Activated naive CD4-positive, alpha-beta T cell treated with anti-CD3 and anti-CD28 coated beads for 36 hours (primary cell): ENCODE results near the gene LANCL2. TPM values are rescaled to one million over a fixed set of nuclear protein-coding genes. Genes with fewer than 3 reads are reported as not detected.

Experiments
- CTCF ChIA-PET: fragments of 350-600 bp; sonication (Branson Sonifier 250); formaldehyde crosslinking; loops from one replicate; lab custom pipeline; 2021; ENCODE audit warnings: antibody characterized with exemption; lab: Charles Lee
- DNase-seq: peaks from one replicate; pipeline ENCODE4 v3.0.0-alpha.2; 2020
- H3K27ac Mint-ChIP-seq: one replicate; pipeline ENCODE4 v1.8.0; 2021; ENCODE audit warnings: mild to moderate bottlenecking, mixed read lengths
- H3K27me3 Mint-ChIP-seq: one replicate; pipeline ENCODE4 v1.8.0; 2021; ENCODE audit warnings: low read depth, mixed read lengths
- H3K36me3 Mint-ChIP-seq: one replicate; pipeline ENCODE4 v1.8.0; 2021; ENCODE audit warnings: low read depth, mixed read lengths
- H3K4me1 Mint-ChIP-seq: one replicate; pipeline ENCODE4 v1.8.0; 2021; ENCODE audit warnings: low read depth, mixed read lengths
- H3K4me3 Mint-ChIP-seq: one replicate; pipeline ENCODE4 v1.8.0; 2021; ENCODE audit warnings: mild to moderate bottlenecking, moderate library complexity, mixed read lengths
- H3K9me3 Mint-ChIP-seq: one replicate; pipeline ENCODE4 v1.8.0; 2021; ENCODE audit warnings: mixed read lengths
- intact Hi-C: fragments of 100-400 bp; cut with micrococcal nuclease; formaldehyde crosslinking; loops from one replicate; pipeline ENCODE4 v1.15.1; 2023
- total RNA-seq, 2 experiments: library from RNA; stranded (reverse); gene quantifications; one replicate each; pipeline ENCODE4 v1.2.3, GENCODE V29; 2021

Gene LANCL2
- total RNA-seq, 2 experiments from 2014 or later, result 10.6 to 11.1 TPM

DNA sequence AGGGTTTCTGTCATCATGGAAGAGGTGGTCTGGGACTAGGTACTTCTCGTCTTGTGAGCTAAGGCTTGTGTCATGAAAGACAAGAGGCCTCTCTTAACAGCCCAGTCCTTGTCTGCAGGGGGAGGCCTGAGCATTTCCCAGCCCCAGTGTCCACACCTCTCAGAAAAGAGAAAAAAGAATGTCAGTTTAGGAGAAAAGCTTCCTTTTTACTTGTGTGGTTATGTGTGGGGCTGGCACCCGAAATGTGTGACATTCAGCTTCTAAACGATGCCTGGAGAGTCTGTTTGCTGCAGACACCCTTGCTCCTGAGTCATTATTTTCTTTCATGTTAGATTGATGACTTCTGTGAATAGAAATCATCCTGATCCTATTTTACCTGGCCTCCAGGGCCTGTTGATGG is 67.4 kb downstream of the LANCL2 start:
- H3K36me3 Mint-ChIP-seq, result peaks cover 1% of the 10 kb centered on the region
- no peaks in the 10 kb centered on the region for H3K27me3 Mint-ChIP-seq
- no peaks in the 10 kb centered on the region for H3K9me3 Mint-ChIP-seq
- no peak overlapping the region for H3K27ac Mint-ChIP-seq
- CTCF ChIA-PET, result interaction anchor here (0.8 to 2.7 kb wide), 8 partner anchors 13 to 166 kb away, joined by 3 to 10 read pairs (median 5); no protein-coding TSS in a partner anchor
- no peak overlapping the region for H3K4me3 Mint-ChIP-seq
- no peak for DNase-seq
- H3K4me1 Mint-ChIP-seq, result peaks cover 38% of the 10 kb centered on the region
- intact Hi-C loops, result loop anchor here (5.0 kb wide), 3 partner anchors 75 to 520 kb away; partner anchors contain the start of gene MRPS17

DNA sequence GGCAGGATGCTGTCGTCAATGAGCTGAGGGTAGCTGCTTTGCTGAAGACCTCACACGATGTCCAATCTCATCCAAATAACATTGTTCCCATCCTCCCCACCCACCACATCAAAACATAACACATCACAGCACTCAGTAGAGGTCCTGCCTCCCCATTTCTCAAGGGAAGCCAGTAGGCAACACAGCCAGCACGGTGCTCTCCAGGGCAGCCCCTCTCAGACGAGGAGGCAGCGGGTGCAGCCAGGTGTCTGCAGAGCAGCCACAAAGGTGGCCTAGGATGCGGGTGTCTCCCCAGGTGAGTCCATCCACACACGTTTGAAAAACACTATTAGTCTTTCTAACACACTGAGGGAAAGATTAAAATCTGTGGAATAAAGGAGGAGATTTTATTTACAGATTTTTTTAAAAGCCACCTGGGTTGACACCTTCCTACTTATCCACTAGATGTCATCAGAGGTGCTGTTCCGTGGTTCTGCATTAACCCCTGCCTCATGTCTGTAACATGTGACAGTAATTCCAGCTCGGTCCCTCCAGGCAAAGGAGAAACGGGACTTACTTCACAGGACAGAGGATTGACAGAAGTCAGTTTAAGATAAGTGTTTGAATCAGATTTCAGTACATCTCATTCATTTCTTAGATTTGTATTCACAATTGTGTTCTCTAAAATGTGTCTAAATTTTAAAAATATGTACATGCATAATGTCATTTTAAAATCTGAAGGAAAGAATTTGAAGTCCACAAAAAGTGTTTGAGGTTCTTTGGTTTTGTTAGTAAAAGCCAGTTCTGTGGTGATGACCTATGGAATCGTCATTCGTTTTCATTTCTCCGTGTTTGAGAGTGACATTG is 68.0 kb downstream of the LANCL2 start:
- no peak overlapping the region for H3K27ac Mint-ChIP-seq
- H3K4me1 Mint-ChIP-seq, result peaks cover 37% of the 10 kb centered on the region
- DNase-seq, result peak; percentile 56
- no peak overlapping the region for H3K4me3 Mint-ChIP-seq
- H3K36me3 Mint-ChIP-seq, result no peaks in the 10 kb centered on the region
- intact Hi-C loops, result loop anchor here (1.0 to 5.0 kb wide), 8 partner anchors 36 to 519 kb away; partner anchors contain the start of gene MRPS17
- no peaks in the 10 kb centered on the region for H3K9me3 Mint-ChIP-seq
- CTCF ChIA-PET, result interaction anchor here (0.6 to 2.9 kb wide), 15 partner anchors 9 to 995 kb away, joined by 3 to 20 read pairs (median 4); no protein-coding TSS in a partner anchor
- H3K27me3 Mint-ChIP-seq, result no peaks in the 10 kb centered on the region

DNA sequence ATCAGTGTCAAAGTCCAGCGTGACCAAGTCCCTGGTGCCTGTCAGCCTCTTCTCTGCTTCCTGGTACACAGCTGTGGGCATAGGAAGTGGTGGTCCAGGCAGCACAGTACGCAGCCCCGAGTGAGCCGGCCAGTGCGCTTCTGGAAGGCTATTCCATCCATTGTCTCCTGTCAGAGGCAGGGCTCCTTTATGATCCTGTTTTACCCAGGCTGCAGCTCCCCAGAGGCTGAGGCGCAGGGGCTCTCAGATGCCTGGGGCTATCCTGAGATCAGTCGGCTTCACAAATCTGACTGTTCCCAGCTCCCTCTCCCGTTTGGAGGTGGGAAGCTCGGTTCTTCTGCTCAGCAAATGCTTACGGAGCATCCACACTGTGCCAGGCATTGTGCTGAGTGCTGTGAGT is 70.3 kb downstream of the LANCL2 start:
- H3K4me3 Mint-ChIP-seq, result no peak overlapping the region
- no peaks in the 10 kb centered on the region for H3K36me3 Mint-ChIP-seq
- intact Hi-C loops, result no loop called here
- H3K9me3 Mint-ChIP-seq, result no peaks in the 10 kb centered on the region
- no peaks in the 10 kb centered on the region for H3K27me3 Mint-ChIP-seq
- CTCF ChIA-PET, result interaction anchor here (0.8 to 2.9 kb wide), 3 partner anchors 73 to 163 kb away, joined by 3 to 20 read pairs (median 5); no protein-coding TSS in a partner anchor
- DNase-seq, result no peak
- H3K27ac Mint-ChIP-seq, result no peak overlapping the region
- H3K4me1 Mint-ChIP-seq, result peaks cover 56% of the 10 kb centered on the region

DNA sequence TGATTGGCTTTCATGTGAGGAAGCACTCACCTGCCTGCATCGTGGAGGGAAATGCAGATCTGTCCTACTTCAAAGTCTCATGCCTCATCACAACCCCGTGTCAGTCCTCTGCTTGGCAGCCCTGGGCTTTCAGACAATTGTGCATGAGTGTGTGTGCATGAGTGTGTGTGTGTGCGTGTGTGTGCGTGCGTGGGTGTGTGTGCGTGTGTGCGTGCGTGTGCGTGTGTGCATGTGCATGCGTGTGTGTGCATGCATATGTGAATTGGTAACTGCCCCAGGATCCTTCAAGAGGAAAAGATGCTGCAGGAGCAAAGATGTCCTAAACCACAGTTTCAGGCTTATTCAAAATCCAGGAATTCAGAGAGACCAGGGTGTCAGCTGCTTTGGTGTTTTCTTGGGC is 71.3 kb downstream of the LANCL2 start:
- intact Hi-C loops, result no loop called here
- Mint-ChIP-seq H3K4me1 (peaks cover 56% of the 10 kb centered on the region), H3K27me3 (no peaks in the 10 kb centered on the region), H3K9me3 (no peaks in the 10 kb centered on the region), H3K36me3 (no peaks in the 10 kb centered on the region), H3K4me3 (no peak overlapping the region), H3K27ac (no peak overlapping the region)
- DNase-seq, result no peak
- CTCF ChIA-PET, result interaction anchor here (0.7 to 1.9 kb wide), 3 partner anchors 72 to 184 kb away, joined by 3 to 5 read pairs (median 3); no protein-coding TSS in a partner anchor

DNA sequence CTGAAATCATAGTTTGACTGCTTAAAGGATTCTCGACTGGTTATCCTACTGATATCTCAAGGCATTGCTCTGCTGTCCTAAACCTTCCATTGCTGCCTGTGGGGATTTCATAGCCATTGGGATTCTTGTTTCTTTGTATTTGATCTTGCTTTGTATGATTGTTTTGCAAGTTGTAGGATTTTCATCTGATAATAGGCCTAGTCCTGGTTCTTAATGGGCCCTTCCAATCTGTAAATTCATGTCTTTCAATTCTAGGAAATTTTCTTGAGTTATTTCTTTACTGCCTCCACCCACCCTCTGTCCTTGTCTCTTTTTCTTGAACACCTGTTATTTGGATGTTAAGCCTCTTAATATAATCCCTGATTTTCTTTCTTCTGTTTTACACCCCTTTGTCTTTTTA is 72.2 kb downstream of the LANCL2 start:
- CTCF ChIA-PET, result interaction anchor here (1.6 kb wide), 1 partner anchor 185 kb away, joined by 3 read pairs; no protein-coding TSS in a partner anchor
- peaks cover 54% of the 10 kb centered on the region for H3K4me1 Mint-ChIP-seq
- H3K27me3 Mint-ChIP-seq, result no peaks in the 10 kb centered on the region
- no peaks in the 10 kb centered on the region for H3K36me3 Mint-ChIP-seq
- H3K4me3 Mint-ChIP-seq, result no peak overlapping the region
- intact Hi-C loops, result no loop called here
- no peak for DNase-seq
- H3K9me3 Mint-ChIP-seq, result no peaks in the 10 kb centered on the region
- H3K27ac Mint-ChIP-seq, result no peak overlapping the region

- intact Hi-C loops, result no loop called here
- H3K4me3 Mint-ChIP-seq, result no peak overlapping the region
- H3K9me3 Mint-ChIP-seq, result no peaks in the 10 kb centered on the region
- no peak for DNase-seq
- H3K27me3 Mint-ChIP-seq, result no peaks in the 10 kb centered on the region
- no peak overlapping the region for H3K27ac Mint-ChIP-seq
- H3K36me3 Mint-ChIP-seq, result no peaks in the 10 kb centered on the region
- CTCF ChIA-PET, result no interaction called here
- peaks cover 46% of the 10 kb centered on the region for H3K4me1 Mint-ChIP-seq
Measured at GRCh38 chr7:55438085-55438756, 73.1 kb downstream of the LANCL2 start.

GRCh38 chr7:55438757-55439525 is 73.8 kb downstream of the LANCL2 start:
- Mint-ChIP-seq H3K36me3 (no peaks in the 10 kb centered on the region), H3K4me3 (no peak overlapping the region), H3K27ac (no peak overlapping the region), H3K9me3 (no peaks in the 10 kb centered on the region), H3K4me1 (peaks cover 38% of the 10 kb centered on the region), H3K27me3 (no peaks in the 10 kb centered on the region)
- peak; percentile 26 for DNase-seq
- intact Hi-C loops, result no loop called here
- CTCF ChIA-PET, result no interaction called here

GRCh38 chr7:55439627-55440026 is 74.5 kb downstream of the LANCL2 start:
- intact Hi-C loops, result no loop called here
- DNase-seq, result peak; percentile 39

DNA sequence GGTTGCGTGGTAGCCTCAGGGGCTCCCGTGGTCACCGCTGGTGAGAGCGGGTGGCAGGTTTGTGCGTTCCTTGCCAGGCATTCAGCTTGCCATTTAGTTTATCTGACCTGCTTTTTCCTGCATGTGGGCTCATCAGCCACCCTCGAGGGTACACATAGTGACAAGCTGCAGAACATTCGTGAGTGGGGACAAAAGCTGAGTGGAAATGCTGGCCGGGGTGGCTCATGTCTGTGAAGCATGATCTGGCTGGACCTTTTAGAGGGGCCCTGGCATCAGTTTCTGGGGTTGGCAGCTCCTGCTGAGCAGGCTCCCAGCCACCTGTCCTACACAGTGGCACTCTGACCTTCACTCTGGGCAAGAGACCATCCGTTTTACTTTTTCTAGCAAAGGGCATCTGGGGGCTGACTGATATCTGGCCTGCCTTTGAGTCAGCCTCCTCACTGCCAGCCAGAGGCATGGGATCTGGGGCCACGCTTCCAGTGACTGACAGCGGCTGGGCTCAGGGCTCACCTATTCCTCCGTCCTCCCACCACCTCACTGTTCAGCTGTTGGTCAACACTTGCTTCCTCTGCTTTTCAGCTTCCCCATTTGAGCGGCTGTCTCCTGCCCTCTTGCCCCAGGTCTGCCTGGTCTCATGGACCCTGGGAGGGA is 75.0 kb downstream of the LANCL2 start:
- Mint-ChIP-seq H3K4me3 (no peak overlapping the region), H3K36me3 (no peaks in the 10 kb centered on the region), H3K27me3 (no peaks in the 10 kb centered on the region), H3K9me3 (no peaks in the 10 kb centered on the region), H3K27ac (no peak overlapping the region), H3K4me1 (peaks cover 42% of the 10 kb centered on the region)
- intact Hi-C loops, result no loop called here
- DNase-seq, result no peak
- CTCF ChIA-PET, result no interaction called here

More at GRCh38 chr7:55439627-55440026, 74.5 kb downstream of the LANCL2 start:
- H3K27ac Mint-ChIP-seq, result no peak overlapping the region
- H3K36me3 Mint-ChIP-seq, result no peaks in the 10 kb centered on the region
- H3K27me3 Mint-ChIP-seq, result no peaks in the 10 kb centered on the region
- CTCF ChIA-PET, result no interaction called here
- peaks cover 38% of the 10 kb centered on the region for H3K4me1 Mint-ChIP-seq
- H3K4me3 Mint-ChIP-seq, result no peak overlapping the region
- H3K9me3 Mint-ChIP-seq, result no peaks in the 10 kb centered on the region

DNA sequence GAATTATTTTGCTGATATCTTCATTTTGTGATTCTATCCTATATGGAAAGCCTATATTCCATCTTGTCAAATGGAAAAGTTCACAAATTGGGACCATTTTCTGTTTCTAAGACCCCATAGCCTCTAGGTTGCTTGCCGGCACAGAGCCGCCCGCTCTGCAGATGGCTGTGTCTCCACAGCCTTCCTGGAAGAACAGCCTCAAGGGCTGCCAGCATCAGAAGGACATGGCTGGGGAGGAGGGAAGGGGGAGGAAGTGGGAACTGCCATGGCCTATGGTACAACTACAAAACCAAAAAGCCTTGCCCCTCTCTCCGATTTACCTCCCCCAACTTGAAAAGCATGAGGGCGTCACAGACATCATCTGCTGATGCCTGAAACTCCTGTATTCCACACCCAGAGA is 75.9 kb downstream of the LANCL2 start:
- intact Hi-C loops, result no loop called here
- CTCF ChIA-PET, result no interaction called here
- H3K27me3 Mint-ChIP-seq, result no peaks in the 10 kb centered on the region
- H3K27ac Mint-ChIP-seq, result no peak overlapping the region
- no peaks in the 10 kb centered on the region for H3K9me3 Mint-ChIP-seq
- H3K4me3 Mint-ChIP-seq, result no peak overlapping the region
- H3K36me3 Mint-ChIP-seq, result peaks cover 2% of the 10 kb centered on the region
- peaks cover 41% of the 10 kb centered on the region for H3K4me1 Mint-ChIP-seq
- no peak for DNase-seq

DNA sequence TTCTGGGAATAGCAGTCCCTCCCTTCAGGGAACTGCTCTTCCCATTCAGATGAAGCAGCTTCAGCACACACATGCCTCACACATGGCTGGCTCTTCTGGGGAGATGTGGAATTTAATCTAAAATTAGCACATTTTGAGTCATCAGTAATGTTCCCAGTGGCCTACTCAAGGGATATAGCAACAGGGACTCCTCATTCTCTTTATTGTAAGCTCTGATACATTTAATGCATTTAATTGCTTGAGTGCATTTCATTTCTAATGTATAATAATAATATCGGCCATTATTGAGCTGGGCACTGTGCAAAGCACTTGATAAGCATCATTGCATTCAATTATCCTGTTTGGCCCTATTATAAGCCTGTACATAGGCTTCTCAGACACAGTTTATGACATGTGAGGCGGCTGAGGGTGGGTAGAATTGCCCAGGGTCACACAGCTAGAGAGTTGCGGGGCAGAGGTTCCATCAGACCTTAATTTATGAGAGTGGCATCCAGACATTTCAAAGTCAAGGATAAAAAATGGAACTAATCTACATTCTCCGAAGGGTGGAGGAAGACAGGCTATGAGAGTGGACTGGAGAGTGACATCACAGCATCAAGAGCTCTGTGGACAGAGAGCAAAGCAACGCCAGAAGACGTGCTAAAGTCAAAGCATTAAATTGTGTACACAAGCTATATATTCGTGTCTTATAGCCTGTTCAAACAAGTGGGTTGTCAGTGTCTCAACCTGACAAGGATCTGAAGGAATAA is 76.8 kb downstream of the LANCL2 start:
- H3K4me1 Mint-ChIP-seq, result peaks cover 32% of the 10 kb centered on the region
- no peaks in the 10 kb centered on the region for H3K27me3 Mint-ChIP-seq
- no peaks in the 10 kb centered on the region for H3K9me3 Mint-ChIP-seq
- CTCF ChIA-PET, result interaction anchor here (0.9 to 1.1 kb wide), 2 partner anchors 9 to 156 kb away, joined by 3 read pairs; no protein-coding TSS in a partner anchor
- peaks cover 6% of the 10 kb centered on the region for H3K36me3 Mint-ChIP-seq
- intact Hi-C loops, result no loop called here
- H3K4me3 Mint-ChIP-seq, result no peak overlapping the region
- no peak overlapping the region for H3K27ac Mint-ChIP-seq
- no peak for DNase-seq
